ENCODE measurements around the gene KIF13A.
"Not testable (repeated sequence)": the region's sequence is repeated elsewhere in the genome, so short reads cannot be mapped to it uniquely, and the experiment has no call there.

KIF13A gene

DNA sequence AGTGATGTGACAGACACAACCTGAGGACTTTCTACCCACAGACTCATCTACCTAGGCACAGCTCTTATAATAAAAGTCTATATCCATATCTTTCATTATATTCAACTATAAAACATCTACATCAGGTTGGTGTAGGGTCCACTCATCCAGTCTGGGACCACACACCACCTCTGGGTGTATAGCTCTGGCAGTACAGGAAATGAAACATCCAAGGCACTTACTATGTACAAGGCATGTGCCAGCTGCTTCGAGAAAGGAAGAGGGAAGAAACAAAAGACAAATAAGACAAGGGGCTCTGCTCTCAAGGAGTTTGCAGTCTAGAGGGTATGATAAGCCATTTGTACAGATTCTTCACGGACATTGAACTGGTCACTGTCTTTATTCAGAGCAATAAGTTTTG is 18.6 kb downstream of the KIF13A start:
- DNase-seq (ENCODE audit: low spot score), result no peak

- no peak for DNase-seq (ENCODE audit: low spot score)
Observed at GRCh38 chr6:17967668-17968518, 19.5 kb downstream of the KIF13A start.

DNA sequence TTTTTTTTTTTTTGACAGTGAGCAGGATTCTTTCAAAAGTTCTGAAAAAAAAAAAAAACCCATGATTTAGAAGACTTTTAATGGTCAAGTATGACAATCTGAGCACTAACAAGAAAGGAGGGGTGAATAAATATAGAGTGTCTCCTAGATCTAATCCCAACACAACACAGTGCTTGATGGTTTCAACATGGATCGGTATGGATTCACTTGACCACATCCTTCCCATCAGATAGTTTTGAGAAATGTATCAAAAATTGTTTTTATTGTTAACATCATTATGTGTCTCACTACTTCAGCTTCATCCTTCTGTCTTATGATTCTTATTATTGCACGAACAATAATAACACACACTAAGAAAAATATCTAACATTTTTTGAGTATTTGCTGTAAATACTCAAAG is 21.0 kb downstream of the KIF13A start:
- DNase-seq (ENCODE audit: low spot score), result no peak

DNA sequence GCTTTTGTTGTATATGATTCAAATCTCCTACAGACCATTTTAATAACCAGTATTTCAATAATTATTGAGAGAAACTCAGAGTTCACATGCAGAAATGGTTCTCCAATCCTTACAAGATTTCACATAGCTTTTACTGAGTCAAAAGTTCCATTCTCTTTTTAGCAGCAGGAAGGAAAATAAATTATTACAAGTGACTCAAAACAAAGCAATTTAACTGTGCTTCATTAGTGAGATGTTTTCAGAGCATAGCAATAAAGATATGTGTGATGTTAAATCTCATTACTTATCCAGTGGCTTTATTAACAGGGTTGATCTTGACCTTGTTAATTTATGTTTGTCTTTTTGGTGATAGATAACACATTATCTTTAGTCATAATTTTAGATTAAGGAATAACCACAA is 22.0 kb downstream of the KIF13A start:
- no peak for DNase-seq (ENCODE audit: low spot score)

DNA sequence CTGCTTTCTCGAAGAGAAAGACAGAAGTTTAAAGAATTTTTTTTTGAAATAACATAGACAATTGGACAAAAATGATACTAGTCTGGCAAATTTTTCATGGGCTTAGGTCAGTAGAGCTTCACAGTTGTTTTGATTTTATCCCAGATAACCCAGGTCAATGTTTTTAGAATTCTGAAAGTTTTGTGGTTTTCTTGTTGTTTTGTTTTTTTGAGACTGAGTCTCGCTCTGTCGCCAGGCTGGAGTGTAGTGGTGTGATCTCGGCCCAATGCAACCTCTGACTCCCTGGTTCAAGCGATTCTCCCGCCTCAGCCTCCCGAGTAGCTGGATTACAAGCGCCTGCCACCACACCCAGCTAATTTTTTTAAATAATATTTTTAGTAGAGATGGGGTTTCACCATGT is 22.8 kb downstream of the KIF13A start:
- DNase-seq (ENCODE audit: low spot score), result no peak

GRCh38 chr6:17962436-17963031 is 24.9 kb downstream of the KIF13A start:
- no peak for DNase-seq (ENCODE audit: low spot score)

GRCh38 chr6:17959302-17959701 is 28.1 kb downstream of the KIF13A start:
- DNase-seq (ENCODE audit: low spot score), result no peak

GRCh38 chr6:17957904-17958620 is 29.4 kb downstream of the KIF13A start:
- no peak for DNase-seq (ENCODE audit: low spot score)

DNA sequence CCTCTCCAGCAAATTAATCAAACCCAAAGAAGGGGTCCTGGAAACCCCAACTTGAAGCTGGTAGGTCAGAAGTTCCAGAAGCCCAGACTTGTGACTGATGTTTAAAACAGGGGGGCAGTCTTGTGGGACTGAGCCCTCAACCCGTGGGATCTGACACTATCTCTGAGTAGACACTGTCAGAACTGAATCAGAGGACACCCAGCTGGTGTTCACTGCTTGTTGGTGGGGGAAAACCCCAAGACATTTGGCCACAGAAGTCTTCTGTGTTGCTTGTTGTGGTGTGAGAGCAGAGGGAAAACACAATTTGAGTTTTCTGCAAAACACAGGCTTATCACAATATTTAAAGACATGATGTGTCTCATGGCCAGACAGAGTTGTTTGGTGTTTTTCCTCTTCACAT is 29.9 kb downstream of the KIF13A start:
- DNase-seq (ENCODE audit: low spot score), result no peak

DNA sequence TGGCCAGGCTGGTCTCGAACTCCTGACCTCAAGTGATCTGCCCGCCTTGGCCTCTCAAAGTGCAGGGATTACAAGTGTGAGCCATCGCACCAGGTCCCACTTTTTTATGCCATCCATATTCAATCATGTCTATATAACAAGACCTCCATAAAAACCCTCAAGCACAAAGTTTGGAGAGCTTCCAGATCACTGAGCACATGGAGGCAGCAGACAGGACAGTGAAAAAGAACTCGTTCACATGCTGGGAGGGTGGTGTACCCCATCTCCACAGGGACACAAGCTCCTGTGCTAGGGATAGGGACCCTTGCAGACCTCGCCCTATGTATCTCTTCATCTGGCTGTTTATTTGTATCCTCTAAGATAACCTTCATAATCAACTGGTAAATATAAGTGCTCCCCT is 30.3 kb downstream of the KIF13A start:
- DNase-seq (ENCODE audit: low spot score), result no peak

DNA sequence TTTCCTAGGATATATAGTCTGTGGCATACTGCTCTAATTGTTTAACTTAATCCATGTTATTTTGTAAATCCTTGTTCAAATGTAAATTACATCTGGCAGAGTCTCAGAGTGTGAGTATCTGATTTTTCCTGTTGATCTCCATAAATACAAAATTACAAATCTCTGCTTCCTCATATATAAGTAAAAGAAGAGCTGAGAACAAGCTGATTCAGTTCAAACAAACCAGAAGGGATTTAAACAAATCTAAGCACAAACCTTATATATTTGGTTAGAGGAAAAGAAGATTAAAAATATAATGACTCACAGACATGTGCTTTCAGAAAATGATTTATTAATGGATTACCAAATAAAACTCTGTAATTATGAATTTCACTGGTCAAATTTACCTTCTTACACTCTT is 37.3 kb downstream of the KIF13A start:
- no peak for DNase-seq (ENCODE audit: low spot score)

- no peak for DNase-seq (ENCODE audit: low spot score)
Observed at GRCh38 chr6:17949168-17949567, 38.3 kb downstream of the KIF13A start.

DNA sequence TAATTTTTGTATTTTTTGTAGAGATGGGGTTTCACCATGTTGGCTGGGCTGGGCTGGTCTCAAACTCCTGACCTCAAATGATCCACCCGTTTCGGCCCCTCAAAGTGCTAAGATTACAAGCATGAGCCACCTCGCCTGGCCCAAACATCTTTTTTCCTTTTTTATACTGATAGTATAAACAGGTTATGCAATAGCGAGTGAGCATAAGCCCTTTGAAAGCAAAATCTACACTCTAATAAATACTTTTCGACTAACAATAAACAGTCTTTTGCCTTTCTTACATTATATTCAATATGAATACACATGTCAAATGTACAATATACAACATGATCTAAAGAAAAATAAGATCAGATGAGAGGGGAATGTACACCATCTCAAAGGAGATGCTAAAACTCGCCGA is 38.7 kb downstream of the KIF13A start:
- DNase-seq (ENCODE audit: low spot score), result no peak

DNA sequence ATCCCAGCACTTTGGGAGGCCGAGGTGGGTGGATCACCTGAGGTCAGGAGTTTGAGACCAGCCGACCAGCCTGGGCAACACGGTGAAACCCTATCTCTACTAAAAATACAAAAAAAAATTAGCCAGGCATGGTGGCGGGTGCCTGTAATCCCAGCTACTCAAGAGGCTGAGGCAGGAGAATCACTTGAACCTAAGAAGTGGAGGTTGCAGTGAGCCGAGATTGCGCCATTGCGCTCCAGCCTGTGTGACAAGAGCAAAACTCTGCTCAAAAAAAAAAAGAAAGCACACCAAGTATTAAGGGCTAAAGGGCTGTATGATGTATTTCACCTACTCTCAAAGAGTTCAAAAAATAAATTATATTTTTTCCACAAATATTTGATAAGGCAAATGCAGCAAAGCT is 39.9 kb downstream of the KIF13A start:
- DNase-seq (ENCODE audit: low spot score), result not testable (repeated sequence)

DNA sequence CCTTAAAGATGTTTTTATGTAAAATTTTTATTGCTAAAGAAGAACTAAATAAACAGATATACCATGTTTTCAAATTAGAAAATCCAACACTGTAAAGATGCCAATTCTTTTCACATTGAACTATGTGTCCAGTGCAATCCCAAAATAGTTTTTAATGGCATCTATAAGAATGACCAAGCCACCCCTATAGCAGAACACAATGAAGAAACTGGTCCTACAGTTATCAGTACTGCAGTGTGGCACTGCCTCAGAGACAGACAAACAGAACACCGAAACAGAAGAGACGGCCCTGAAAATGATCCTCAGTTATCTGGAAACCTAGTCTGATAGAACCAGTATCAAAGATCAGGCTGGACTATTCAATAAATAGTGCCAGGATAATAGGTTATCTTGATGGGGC is 41.9 kb downstream of the KIF13A start:
- DNase-seq (ENCODE audit: low spot score), result no peak

GRCh38 chr6:17945111-17945510 is 42.3 kb downstream of the KIF13A start:
- no peak for DNase-seq (ENCODE audit: low spot score)

DNA sequence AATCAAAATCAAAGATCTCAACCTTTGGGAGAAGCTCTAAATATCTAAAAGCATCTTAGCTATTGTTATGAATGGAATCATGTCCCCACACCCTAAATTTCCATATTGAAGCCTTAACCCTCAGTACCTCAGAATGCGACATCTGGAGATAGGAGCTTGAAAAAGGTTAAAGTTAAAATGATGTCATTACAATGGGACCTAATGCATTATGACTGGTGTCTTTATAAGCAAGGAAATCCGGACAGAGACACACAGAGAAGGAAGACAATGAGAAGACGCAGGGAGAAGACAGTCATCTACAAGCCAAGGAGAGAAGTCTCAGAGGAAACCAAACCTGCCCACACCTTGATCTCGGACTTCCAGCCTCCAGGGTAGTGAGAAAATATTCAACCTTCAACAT is 46.1 kb downstream of the KIF13A start:
- DNase-seq (ENCODE audit: low spot score), result no peak

DNA sequence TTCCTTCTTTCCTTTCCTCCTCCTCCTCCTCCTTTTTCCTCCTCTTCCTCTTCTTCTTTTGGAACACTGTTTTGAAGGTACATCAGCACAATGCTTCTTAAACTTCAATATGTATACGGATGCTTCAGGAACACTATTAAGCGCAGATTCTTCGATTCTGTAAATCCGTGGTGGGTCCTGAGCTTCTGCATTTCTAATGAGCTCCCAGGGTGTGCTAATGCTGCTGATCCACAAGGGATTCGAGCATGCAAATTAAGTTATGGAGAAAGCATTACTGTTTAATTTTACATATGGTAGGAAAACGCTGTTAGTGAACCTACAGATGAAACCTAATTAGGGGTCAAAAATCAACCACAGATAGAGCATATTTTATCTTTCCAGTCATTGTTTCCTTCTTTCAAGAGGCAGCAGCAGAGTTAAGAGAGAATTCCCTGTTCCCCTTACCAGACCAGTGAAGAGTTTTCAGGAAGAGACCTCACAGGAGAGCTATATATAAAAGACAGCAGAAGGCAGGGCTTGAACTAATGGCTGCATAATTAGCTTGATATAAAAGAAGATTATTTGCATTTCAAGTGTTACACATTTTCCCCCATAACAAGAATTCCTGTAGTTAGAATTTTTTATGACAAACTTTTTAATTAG is 47.2 kb downstream of the KIF13A start:
- no peak for DNase-seq (ENCODE audit: low spot score)

DNA sequence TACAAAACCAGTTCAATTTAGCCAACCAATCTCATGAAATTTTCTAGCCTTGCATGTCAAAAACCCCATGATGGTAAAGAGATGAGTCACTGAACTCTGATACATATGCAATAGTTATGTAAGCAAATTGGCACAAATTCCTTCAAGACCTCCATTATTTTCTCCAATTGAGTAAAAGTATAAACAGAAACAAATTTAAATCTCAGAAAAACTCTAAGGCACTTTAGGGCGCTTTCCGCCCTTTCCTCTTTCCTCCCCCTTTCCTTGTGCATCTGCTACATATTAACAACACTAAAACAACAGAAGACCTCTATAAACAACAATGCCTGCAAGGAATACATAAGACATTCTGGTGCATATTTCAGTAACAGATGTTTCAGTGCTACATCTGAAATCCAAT is 48.5 kb downstream of the KIF13A start:
- no peak for DNase-seq (ENCODE audit: low spot score)

DNA sequence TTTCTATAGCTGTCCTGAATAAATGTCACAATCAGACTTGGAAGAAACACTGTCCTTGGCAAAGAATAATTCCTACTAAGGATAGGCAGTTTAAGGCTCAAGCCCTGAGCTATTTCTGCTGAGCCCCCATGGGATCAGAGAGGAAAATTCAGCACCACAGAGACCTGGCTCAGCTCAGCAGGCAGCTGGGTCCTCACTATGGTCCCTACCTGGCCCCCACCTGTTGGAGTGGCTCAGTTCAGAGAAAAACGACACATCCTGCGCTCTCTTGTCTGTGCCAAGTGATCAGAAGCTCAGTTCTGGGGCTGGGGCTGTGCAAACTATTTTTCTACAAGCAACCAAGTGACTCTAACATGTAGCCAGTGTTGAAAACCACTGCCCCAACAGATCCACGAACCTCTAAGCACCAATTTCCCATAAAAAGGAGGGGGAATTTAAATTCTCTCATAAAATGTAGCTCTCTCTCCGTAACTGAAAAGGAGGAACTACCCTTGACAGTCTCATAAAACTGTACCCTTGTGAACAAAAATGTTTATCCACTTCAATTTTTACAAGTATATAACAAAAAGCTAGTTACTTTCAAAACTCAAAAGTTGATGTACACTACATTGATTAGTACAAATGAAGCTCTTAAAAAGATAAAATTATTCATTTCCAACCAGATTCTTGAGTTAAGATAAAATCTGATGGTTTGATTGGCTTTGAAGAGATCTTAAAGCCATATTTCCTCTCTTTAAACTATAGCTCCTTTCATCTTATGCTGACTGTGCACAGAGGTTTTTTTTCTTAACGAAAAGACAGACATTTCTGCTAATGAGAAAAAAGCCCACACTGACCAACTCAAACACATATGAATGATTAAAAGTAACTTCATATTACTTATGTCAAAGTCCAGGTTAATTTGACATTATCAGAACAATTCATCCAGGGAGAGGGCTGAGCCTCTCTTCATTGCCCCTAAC is 52.0 kb downstream of the KIF13A start:
- no peak for DNase-seq (ENCODE audit: low spot score)

DNA sequence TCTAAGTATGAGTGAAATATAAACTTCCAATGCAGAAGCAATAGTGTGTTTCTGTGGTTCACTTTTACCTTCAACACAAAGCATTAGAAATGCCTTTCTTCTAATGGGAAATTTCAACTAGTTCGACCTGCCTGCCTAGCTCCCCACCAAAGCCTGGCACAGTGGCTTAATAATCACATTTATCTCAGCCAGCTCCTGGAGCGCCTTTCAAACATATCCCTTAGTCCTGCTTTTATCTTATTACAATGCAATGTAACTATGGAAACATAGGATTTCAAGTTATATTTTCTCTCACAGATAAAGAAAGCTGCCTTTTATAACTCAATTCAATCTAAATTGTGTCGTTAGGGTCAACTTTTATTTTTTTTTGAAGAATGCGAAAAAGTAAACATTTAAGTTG is 53.7 kb downstream of the KIF13A start:
- no peak for DNase-seq (ENCODE audit: low spot score)
